Islet of Langerhans (tissue), 1 donor: ENCODE data around the gene UTS2B.
A peak's percentile ranks its signal among the peaks of the same experiment; 100 is the strongest.
"Not testable (repeated sequence)": the region's sequence is repeated elsewhere in the genome, so short reads cannot be mapped to it uniquely, and the experiment has no call there.

Experiments
- FAIRE-seq: peaks from one replicate; lab custom pipeline; 2011; peaks lifted over from hg19 to GRCh38; lab: Jason Lieb, UNC

UTS2B gene

DNA sequence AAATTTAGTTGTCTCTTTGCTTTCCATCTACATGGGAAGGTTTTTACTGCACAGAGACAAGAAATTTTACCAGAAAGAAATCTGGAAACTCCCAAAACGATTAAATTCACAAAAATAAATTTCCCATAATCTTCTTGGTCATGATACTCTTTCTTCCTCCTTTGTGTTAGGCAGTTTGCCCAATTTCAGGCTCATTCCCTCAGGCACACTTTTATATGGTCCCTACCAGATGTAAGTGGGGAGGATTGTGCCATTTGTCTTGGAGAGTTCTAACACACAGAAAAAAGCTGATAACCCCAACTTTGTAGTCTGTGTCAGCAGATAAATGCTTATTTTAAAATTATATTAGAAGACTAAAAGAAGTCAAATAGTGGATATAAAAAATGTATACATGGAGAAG is 50.2 kb downstream of the UTS2B start:
- no peak for FAIRE-seq

DNA sequence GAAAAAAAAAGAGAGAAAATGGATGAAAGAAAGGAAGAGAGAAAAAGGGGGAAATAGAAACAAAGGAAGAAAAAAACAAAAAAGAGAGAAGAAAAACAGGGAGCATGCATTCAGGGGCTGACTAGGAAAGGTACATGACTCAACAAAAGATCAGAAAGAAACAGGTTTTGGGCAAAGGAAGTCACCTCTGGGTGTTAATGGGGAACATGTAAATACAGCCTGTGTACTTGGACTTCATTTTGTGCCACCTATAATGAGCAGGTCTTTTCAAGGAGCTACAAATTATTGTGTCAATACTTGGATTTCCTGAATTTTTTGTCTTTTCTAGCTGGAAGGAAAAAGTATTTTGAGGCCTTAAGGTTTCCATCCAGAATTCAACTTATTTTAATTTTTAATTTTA is 54.6 kb downstream of the UTS2B start:
- FAIRE-seq, result no peak

DNA sequence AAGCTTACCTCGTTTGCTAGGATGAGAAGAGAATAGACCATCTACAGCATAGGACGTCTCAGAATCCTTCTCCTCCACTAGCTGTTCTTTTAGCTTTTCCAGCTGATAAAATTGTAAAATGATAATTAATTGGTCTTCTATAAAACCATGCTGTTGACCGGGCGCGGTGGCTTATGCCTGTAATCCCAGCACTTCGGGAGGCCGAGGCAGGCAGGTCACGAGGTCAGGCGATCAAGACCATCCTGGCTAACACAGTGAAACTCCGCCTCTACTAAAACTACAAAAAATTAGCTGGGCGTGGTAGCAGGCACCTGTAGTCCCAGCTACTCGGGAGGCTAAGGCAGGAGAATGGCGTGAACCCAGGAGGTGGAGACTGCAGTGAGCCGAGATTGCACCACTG is 55.1 kb downstream of the UTS2B start:
- FAIRE-seq, result not testable (repeated sequence)

DNA sequence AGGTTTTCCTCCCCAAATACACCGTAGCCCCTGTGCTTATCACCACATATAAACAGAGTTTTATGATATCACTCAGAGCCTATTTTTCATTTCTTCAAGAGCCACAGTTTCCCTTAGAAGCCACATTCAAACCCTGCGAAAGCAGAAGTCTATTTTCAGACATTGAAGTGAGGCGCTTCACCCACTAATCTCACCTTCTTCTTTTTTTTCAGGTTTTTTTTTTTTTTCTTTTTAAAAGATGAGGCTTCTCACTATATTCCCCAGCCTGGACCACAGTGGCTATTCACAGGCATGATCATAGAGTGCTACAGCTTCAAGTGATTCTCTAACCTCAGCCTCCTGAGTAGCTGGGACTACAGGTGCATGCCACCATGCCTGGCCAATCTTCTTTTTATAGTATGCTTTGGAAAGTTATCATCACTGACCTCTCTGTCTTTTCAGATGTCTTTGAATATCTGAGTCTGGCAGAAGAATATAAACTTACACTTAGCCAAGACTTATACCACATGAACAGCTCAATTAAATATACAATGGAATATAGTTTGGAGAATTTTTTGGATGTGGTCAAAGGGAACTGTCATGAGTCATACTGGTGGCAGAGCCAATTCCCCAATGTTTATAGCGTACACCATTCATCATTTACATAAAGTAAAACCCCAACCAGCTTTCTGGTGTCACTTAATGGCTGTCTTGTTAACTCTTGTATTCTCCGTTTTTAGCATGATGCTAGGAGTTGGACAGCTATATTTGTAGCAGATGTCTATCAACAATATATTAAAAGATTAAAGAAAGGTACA is 60.8 kb downstream of the UTS2B start:
- no peak for FAIRE-seq

DNA sequence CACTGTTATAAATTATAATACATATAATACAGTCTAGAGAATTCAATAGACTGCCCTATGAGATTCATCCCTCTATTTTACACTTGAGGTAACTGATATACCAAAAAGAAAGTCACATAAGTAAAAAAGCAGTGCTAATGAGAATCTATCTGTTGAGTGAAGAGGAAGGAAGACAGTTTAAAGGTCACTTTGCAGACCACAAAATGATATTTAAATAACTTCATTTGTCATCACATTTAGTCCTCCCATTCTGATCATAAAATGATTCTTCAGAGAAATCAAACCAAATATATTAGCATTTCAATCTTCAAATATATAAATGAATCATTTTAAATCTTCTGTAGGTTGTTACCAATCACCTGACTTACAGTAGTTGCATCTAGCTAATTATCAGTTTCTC is 61.6 kb downstream of the UTS2B start:
- FAIRE-seq, result no peak

DNA sequence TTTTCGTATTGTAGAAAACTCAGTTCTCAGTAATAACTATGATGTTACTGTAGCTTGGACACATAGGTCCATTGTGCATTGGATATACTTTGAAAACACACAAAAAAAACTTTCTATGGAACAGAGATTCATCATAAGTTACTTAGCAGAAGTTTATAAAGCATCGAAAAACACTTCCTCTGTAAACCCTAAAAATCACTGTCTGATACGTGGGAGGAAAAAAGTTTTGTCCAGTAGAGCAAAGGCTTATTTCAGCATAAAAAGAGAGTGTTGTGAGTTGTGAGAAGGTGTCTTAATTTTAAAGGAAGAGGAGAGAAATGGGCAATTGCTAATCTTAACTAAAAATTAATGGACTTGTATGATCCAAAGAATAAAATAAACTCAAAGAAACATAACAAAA is 66.5 kb downstream of the UTS2B start:
- no peak for FAIRE-seq

DNA sequence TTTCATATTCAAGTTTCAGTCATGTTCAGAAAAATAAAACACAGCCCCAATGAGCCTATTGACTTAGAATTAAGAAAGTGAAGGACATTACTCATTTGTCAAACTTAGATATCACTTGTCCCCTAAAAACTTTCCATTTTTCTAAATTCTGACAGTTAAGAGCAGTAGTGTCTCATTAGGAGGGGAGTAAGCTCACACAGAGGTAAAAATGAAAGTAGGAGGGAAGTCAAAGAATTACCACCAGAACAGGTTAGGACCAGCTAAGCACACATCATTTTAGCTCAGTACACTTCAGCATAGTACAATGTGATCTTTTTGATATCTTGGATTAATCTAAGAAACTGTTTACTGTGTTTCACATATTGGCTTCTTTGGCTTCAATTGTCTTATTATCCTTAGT is 67.0 kb downstream of the UTS2B start:
- FAIRE-seq, result no peak

DNA sequence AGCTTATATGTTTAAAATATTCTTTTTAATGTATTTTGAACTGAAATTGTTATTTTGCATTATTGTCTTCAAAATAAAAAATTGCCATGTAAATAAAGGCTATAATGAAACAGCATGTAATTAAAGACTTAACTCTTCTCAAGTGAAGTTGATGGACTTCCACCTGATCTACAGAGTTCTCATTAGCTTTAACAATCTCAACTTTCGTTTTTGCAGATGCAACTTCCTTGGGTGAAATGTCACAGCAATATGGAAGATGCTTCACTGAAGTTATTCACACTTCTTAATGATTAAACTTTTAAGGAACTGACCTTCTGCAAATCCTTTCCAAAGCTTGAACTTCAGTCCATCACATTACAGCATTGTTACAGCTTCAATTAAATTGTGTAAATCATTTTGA is 67.7 kb downstream of the UTS2B start:
- FAIRE-seq, result no peak

DNA sequence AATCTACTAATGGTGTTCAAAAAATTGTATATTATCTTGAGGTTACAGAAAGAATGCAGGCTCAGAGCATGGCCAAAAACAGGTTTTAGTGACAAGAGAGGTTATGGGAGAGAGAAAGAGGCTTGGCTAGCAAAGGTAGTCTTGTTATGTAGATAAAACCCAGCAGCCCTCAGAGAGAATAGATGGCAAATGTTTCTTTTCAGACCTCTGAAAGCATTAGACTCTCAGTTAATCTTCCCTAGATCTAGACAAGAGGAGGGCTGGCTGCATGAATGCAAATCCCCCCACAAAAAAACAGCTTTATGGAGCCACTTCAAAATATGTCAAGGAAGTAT is 69.1 kb downstream of the UTS2B start:
- no peak for FAIRE-seq

DNA sequence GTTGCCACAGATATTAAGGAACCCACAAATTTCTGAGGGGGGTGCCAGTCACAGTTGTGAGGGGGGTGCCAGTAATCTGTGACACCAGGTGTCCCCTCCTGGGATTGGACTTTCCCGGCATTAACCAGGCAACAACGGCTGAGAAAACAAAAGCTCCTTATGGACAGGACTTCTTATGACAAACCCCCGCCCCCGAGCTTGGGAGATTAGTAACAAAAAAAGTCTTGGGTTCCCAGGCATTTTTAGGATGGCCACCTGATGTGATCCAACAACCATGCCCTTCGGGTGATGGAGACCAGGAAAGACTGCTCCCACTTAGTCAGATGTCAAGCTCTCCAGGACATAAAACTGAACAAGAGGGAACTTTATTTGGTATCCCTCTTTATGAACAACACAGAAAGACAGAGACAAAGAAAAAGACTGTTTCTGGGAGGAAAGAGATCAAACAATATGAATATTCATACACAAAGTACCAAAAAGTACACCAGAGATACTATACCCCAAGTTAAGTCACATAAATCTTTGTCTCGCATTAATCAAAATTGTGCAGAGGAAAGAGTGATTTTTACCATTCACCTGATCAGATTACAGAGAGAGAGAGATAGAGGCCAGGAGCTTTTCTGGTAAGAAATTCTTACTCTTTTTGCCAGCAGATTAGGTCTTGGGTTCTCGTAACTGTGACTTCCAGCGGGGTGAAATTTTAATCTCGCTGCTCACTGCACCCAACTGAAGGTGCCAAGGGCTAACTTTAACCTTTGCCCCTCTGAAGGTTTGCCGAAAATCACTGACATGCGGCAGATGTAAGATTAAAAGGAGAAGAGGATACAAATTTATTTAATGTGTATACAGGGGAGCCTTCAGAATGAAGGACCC is 69.7 kb downstream of the UTS2B start:
- no peak for FAIRE-seq

DNA sequence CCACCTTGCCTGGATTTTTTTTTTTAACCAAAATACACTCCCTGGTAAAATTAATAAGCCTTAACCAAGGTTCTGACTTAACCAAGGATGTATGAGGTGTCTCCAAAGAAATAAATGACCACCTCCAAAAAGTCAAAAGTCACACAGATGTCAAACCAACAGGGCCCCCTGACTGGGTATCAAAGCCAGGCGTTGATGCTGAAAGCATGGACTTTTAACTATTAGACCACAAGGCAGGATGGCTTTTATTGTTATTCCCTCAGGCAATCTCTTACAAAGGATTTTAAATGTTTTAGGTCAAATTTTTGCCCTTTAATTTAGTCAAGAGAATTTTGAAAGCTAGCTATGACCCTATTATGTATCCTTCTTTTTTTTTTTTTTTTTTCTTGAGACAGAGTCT is 70.8 kb downstream of the UTS2B start:
- no peak for FAIRE-seq

DNA sequence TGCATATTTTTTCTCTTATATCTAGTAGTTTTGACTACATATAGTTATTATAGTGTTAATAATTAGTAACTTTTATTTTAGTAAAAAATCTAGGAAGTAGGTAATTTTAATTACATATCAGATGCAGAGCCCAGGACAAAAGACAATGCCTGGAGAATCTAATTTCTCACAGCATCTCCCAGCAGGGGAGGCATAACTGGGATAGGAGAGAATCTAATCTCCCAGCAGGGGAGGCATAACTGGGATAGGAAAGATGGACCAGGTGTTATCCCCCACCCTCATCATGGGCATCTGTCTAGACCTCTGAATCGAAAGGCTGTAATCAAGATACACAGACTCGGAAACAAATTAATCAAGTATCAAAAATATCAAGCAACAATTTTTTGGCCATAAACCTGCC is 73.0 kb downstream of the UTS2B start:
- FAIRE-seq, result no peak

DNA sequence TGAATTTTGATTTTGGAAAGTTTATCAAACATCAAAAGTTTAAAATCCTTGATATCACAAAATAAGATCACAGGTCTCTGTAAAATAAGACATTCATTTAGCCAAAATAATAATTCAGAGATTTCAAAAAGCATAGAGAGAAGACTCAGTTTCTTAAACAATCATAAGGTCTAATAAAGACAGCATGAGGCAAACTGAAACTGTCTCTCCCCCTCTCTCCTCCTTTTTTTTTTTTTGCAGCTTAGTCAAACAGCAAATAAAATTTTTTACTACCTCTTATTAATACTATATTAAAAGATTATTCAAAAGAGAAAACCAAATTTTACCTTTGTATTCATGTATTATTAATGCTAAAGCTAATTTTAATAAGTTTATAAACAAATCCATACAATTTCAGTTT is 73.9 kb downstream of the UTS2B start:
- FAIRE-seq, result no peak

DNA sequence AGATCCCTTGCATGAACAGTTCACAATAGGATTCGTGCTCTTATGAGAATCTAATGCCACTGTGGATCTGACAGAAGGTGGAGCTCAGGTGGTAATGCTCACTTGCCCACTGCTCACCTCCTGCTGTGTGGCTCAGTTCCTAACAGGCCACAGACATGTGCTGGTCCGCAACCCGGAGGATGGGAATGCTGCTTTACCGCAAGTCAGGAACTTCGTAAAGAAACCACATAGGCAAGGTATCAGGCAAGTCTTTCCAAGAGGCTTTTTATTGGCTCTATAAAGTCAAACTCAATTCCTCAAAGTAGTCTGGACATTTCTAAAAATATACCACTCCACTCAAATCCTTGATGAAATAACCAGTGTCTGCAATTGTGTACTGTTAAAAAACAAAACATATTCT is 75.2 kb downstream of the UTS2B start:
- no peak for FAIRE-seq

DNA sequence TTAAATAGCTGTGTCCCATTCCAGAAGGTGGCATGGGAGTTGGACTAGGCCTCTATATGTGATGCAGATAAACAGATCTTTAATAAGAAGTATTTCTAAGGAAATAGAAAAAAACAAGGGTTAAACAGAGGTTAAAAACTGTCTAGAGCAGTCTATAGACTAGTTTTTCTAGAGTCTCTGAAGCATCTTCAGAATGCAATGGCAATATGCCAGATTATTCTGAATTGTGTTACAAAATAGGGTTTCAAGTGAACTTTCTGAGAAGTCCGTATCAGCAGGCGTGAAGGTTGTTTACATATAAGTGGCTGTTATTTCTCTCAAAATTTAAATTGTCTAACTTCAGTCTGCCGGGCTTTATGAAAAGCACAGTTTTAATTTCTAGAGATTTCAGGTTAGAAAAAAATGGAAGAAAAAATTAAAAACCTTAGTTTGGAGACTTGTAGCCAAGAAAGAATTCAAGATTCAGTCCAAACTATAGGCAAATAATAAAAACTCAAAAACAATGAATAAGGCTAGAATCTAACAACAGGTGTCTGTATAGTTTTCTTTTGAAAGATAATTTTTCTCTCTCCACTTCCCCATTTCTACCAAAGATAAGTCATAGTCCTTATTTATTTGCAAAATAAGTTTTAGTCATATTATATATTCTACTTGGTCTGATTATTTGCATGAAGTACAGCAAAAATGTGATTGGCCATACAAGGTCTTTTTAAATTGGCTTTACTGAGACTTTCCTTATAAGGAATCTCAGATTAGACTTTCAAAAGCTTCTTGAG is 76.0 kb downstream of the UTS2B start:
- no peak for FAIRE-seq

DNA sequence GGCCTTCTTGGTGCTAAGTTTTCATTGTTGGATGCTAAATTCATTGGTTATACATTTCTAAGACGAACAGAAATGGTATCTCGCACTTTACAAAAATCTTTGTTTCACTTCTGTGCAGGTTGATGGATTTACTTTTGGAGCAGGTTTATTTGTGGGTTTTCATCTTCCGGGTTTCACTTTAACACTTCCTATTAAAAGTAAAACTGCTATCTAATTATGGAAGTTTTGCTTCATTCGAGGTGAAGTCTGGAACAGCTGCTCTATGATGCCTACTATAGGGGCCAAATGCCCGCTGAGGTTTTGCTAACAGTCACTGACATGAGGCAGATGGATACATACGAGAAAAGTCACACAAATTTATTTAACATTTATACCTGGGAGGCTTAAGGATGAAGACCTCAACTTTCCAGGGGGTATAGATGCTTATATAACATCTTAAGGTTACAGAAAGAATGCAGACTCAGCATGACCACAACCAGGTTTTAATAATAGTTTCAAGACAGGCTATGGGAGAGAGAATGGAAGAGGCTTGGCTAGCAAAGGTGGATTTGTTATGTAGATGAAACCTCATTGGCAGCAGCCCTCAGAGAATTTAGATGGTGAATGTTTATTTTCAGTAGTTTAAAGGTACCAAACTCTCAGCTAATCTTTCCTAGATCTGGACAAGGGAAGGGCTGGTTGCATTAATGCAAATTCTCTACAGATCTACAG is 77.1 kb downstream of the UTS2B start:
- FAIRE-seq, result no peak

DNA sequence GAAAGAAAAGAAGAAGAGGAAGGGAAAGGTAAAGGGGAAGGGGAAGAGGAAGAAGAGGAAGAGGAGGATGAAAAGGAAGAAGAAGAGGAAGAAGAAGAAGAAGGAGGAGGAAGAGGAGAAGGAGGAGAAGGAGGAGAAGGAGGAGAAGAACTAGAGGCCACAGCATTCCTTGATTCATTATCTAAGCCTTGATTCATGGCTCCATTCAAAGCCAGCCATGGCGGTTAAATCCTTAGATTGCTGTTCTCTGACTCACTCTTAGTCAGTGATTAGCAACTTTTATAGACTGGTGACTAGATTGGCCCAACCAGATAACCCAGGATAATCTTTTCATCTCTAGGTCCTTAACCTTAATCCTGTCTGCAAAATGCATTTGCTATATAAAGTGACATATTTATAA is 83.7 kb downstream of the UTS2B start:
- no peak for FAIRE-seq

DNA sequence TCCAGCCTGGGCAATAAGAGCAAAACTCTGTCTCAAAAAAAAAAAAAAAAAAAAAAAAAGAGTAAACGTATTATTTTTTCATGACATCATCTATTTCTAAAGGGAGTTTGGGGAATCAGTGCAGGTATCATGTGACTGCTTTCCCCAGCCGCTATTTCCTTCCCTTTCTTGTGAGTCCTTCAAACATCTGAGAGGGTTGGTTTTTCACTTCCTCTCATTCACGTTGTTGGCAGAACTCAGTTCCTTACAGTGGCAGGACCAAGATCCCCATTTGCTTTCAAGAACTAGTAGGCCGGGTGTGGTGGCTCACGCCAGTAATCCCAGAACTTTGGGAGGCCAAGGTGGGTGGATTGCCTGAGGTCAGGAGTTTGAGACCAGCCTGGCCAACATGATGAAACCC is 84.3 kb downstream of the UTS2B start:
- not testable (repeated sequence) for FAIRE-seq

DNA sequence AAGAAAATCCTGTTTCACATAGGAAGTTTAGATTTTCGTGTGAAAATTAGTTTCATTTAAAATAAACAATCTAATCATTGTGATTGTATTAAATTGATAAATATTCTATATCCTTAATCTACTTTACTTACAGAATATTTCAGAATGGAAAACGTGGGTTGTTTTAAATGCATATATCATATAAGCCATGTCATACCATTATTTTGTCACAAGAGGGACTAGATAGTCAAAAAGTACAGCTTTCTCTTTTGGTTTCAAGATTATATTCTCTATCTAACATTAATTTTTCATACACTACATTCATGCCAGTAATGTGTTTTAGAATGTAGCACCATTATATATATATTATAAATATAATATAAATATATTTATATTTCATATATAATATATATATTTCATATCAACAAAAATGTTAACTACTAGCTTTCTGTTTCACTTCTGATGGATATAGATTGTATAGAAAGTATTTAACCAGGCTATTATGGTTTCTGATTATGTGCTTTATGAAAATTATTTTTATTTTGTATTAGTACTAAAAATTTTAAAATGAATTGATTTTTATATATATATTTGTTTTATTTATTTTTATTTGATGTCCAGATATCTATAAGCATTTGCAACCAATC is 86.0 kb downstream of the UTS2B start:
- peak; percentile 89 for FAIRE-seq

DNA sequence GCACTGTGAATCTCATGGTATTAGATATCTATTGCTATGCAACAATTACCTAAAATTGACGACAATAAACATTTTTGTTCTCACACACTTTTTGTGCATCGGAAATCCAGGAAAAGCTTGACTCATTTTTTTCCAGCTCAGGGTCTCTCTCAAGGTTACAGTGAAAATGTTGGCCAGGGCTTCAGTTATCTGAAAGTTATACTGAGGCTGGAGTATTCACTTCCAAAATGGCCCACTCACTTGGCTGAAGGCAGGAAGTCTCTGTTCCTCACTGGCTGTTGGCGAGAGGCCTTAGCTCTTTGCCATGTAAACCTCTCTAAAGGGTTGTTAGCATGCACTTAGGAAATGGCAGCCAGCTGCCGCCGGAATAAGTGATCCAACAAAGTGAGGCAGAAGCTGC is 89.8 kb downstream of the UTS2B start:
- FAIRE-seq, result no peak

DNA sequence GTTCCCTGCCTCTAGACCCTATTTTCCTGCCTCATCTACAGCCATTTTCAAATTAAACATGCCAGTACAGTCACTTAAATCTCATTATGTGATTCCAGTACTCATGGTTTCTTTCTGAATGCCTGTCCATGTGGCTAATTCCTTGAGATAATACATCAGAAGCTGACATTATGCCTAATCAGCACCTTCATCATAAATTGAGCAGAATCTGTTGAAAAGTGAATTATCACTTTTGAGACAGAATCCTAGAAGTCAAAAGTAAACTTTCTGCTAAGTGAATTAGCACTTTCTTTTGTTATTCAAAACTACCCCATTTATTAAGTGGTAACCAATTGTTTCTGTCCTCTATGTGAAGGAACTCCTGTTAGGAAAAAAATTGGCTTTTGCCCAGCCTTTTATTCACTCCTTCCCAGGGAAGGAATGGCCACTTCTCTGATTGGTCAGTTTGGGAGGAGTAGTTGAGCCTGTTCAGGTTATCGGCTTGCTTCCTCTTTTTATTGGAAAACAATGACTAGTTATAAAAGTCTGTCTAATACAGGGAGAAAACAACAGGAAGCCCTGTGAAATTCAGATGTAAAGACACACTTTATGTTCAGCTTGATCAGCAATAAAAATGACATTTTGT is 90.8 kb downstream of the UTS2B start:
- no peak for FAIRE-seq
